Stimulated activated CD8-positive, alpha-beta memory T cell treated with anti-CD3 and anti-CD28 coated beads, Interleukin-7, amount 100 ng/mL, for 4 hours (primary cell): ENCODE data around the gene KAT8.

Source experiments
- DNase-seq, 2 donors: peaks; one replicate each; pipeline ENCODE4 v3.0.0-alpha.2; 2020; ENCODE audit warnings: low read depth in 2 of 2

KAT8 gene

GRCh38 chr16:31108035-31108793, 9.2 kb upstream of the KAT8 start, which contains the start of gene BCKDK:
BCKDK (plus strand) TSS chr16:31108386; CDS start chr16:31109224, 838 bp downstream.
- DNase-seq = peak; percentile 16 to 61

GRCh38 chr16:31108794-31109558, 8.5 kb upstream of the KAT8 start:
- no peak for DNase-seq

- DNase-seq = no peak
These were observed 7.8 kb upstream of the KAT8 start for GRCh38 chr16:31109622-31110021.

GRCh38 chr16:31110106-31111034, 7.1 kb upstream of the KAT8 start:
- DNase-seq = no peak

- DNase-seq = no peak
These were observed 5.5 kb upstream of the KAT8 start for GRCh38 chr16:31111881-31112466.

GRCh38 chr16:31112711-31113110, 4.8 kb upstream of the KAT8 start:
- no peak for DNase-seq

GRCh38 chr16:31113121-31114120, 4.0 kb upstream of the KAT8 start:
- no peak for DNase-seq

GRCh38 chr16:31114468-31114867, 3.0 kb upstream of the KAT8 start:
- DNase-seq = no peak

- DNase-seq = no peak
These were observed 1.0 kb downstream of the KAT8 start for GRCh38 chr16:31118223-31119155.

GRCh38 chr16:31120129-31120528, 2.7 kb downstream of the KAT8 start:
- no peak for DNase-seq

GRCh38 chr16:31125844-31126243, 8.4 kb downstream of the KAT8 start:
- DNase-seq = no peak

- DNase-seq = no peak
These were observed 9.7 kb downstream of the KAT8 start for GRCh38 chr16:31127182-31127581.

- no peak for DNase-seq
These were observed 11.5 kb downstream of the KAT8 start for GRCh38 chr16:31128711-31129567.

GRCh38 chr16:31129568-31130335, 12.3 kb downstream of the KAT8 start:
- no peak for DNase-seq

GRCh38 chr16:31130336-31130891, 12.9 kb downstream of the KAT8 start:
- no peak for DNase-seq

- no peak for DNase-seq
These were observed 13.4 kb downstream of the KAT8 start for GRCh38 chr16:31130899-31131298.

GRCh38 chr16:31131416-31131815, 14.0 kb downstream of the KAT8 start:
- DNase-seq = no peak
